ENCODE data around the gene PISD.
"Not testable (repeated sequence)": the region's sequence is repeated elsewhere in the genome, so short reads cannot be mapped to it uniquely, and the experiment has no call there.

The PISD gene

GRCh38 chr22:31678748-31679147 is 16.7 kb upstream of the PISD start:
- H3K4me3 ChIP-seq (ENCODE audit: low read depth, low read length, poor library complexity, severe bottlenecking) = no peak overlapping the region
- H3K9me2 ChIP-seq (ENCODE audit: low read depth, low read length) = no peaks in the 10 kb centered on the region
- TF ChIP-seq EZH2 (IDR thresholded peaks at IDR 0.05; ENCODE audit: borderline replicate concordance, low read length) = no peak
- H3K27ac ChIP-seq (ENCODE audit: low read depth, low read length, poor library complexity, severe bottlenecking) = no peak overlapping the region
- H3K9me3 ChIP-seq (ENCODE audit: low read length) = no peaks in the 10 kb centered on the region
- H4K20me1 ChIP-seq (ENCODE audit: insufficient read depth, low read length) = no peaks in the 10 kb centered on the region
- H3K36me3 ChIP-seq (ENCODE audit: insufficient read depth, low read length) = peaks cover 12% of the 10 kb centered on the region; the same call in 1 of the 2 replicates
- H3F3A ChIP-seq (ENCODE audit: insufficient read depth, low read length) = no peaks in the 10 kb centered on the region
- H3K4me1 ChIP-seq (ENCODE audit: insufficient read depth, low read length, severe bottlenecking) = peaks cover 12% of the 10 kb centered on the region
- H3K4me2 ChIP-seq (ENCODE audit: low read length) = no peak overlapping the region
- H3K27me3 ChIP-seq (ENCODE audit: insufficient read depth, low read length) = no peaks in the 10 kb centered on the region
- H3K79me2 ChIP-seq (ENCODE audit: insufficient read depth, low read length) = no peaks in the 10 kb centered on the region
- no peak overlapping the region for H2AFZ ChIP-seq (ENCODE audit: low read length)
- H3K9ac ChIP-seq (ENCODE audit: low read length) = no peak overlapping the region

- Histone ChIP-seq H4K20me1 (ENCODE audit: insufficient read depth, low read length) (no peaks in the 10 kb centered on the region), H3K9me2 (ENCODE audit: low read depth, low read length) (no peaks in the 10 kb centered on the region), H3K4me1 (ENCODE audit: insufficient read depth, low read length, severe bottlenecking) (peaks cover 12% of the 10 kb centered on the region), H3K27ac (ENCODE audit: low read depth, low read length, poor library complexity, severe bottlenecking) (peak overlapping the region; percentile 48), H3K27me3 (ENCODE audit: insufficient read depth, low read length) (no peaks in the 10 kb centered on the region), H3K36me3 (ENCODE audit: insufficient read depth, low read length) (no peaks in the 10 kb centered on the region; the same call in 1 of the 2 replicates), H3K79me2 (ENCODE audit: insufficient read depth, low read length) (no peaks in the 10 kb centered on the region), H2AFZ (ENCODE audit: low read length) (no peak overlapping the region), H3K4me3 (ENCODE audit: low read depth, low read length, poor library complexity, severe bottlenecking) (peak overlapping the region; percentile 61), H3F3A (ENCODE audit: insufficient read depth, low read length) (no peaks in the 10 kb centered on the region), H3K4me2 (ENCODE audit: low read length) (peak overlapping the region; percentile 57), H3K9ac (ENCODE audit: low read length) (peak overlapping the region; percentile 57), H3K9me3 (ENCODE audit: low read length) (no peaks in the 10 kb centered on the region)
- TF ChIP-seq CTCF (IDR thresholded peaks at IDR 0.05; ENCODE audit: low read length) = no peak
- no peak for TF ChIP-seq EZH2 (IDR thresholded peaks at IDR 0.05; ENCODE audit: borderline replicate concordance, low read length)
Measured at GRCh38 chr22:31676700-31677099, 14.7 kb upstream of the PISD start.

- not testable (repeated sequence) for H2AFZ ChIP-seq (ENCODE audit: low read length); H3K27me3 ChIP-seq (ENCODE audit: insufficient read depth, low read length); H3K79me2 ChIP-seq (ENCODE audit: insufficient read depth, low read length); H4K20me1 ChIP-seq (ENCODE audit: insufficient read depth, low read length); H3K9me2 ChIP-seq (ENCODE audit: low read depth, low read length); H3K27ac ChIP-seq (ENCODE audit: low read depth, low read length, poor library complexity, severe bottlenecking); H3K36me3 ChIP-seq (ENCODE audit: insufficient read depth, low read length); H3K4me2 ChIP-seq (ENCODE audit: low read length); H3K9me3 ChIP-seq (ENCODE audit: low read length); H3K9ac ChIP-seq (ENCODE audit: low read length); H3K4me3 ChIP-seq (ENCODE audit: low read depth, low read length, poor library complexity, severe bottlenecking); H3F3A ChIP-seq (ENCODE audit: insufficient read depth, low read length)
- peaks cover 12% of the 10 kb centered on the region for H3K4me1 ChIP-seq (ENCODE audit: insufficient read depth, low read length, severe bottlenecking)
Measured at GRCh38 chr22:31674219-31674618, 12.2 kb upstream of the PISD start.

- H4K20me1 ChIP-seq (ENCODE audit: insufficient read depth, low read length); H3K79me2 ChIP-seq (ENCODE audit: insufficient read depth, low read length); H3K4me1 ChIP-seq (ENCODE audit: insufficient read depth, low read length, severe bottlenecking); H3K9me3 ChIP-seq (ENCODE audit: low read length); H3K4me3 ChIP-seq (ENCODE audit: low read depth, low read length, poor library complexity, severe bottlenecking); H3K36me3 ChIP-seq (ENCODE audit: insufficient read depth, low read length); H2AFZ ChIP-seq (ENCODE audit: low read length); H3K4me2 ChIP-seq (ENCODE audit: low read length); H3F3A ChIP-seq (ENCODE audit: insufficient read depth, low read length); H3K9me2 ChIP-seq (ENCODE audit: low read depth, low read length); H3K27me3 ChIP-seq (ENCODE audit: insufficient read depth, low read length); H3K9ac ChIP-seq (ENCODE audit: low read length); H3K27ac ChIP-seq (ENCODE audit: low read depth, low read length, poor library complexity, severe bottlenecking): not testable (repeated sequence)
Measured at GRCh38 chr22:31668849-31669248, 6.8 kb upstream of the PISD start.

- Histone ChIP-seq H3K9ac (ENCODE audit: low read length) (peak overlapping the region; percentile 73), H3K27me3 (ENCODE audit: insufficient read depth, low read length) (no peaks in the 10 kb centered on the region), H3K9me2 (ENCODE audit: low read depth, low read length) (no peaks in the 10 kb centered on the region), H3K4me2 (ENCODE audit: low read length) (peak overlapping the region; percentile 93), H3K27ac (ENCODE audit: low read depth, low read length, poor library complexity, severe bottlenecking) (peak overlapping the region; percentile 82), H3K36me3 (ENCODE audit: insufficient read depth, low read length) (no peaks in the 10 kb centered on the region; the same call in 1 of the 2 replicates), H2AFZ (ENCODE audit: low read length) (no peak overlapping the region), H3K4me3 (ENCODE audit: low read depth, low read length, poor library complexity, severe bottlenecking) (peak overlapping the region; percentile 84), H3F3A (ENCODE audit: insufficient read depth, low read length) (no peaks in the 10 kb centered on the region; the same call in 1 of the 2 replicates), H4K20me1 (ENCODE audit: insufficient read depth, low read length) (no peaks in the 10 kb centered on the region), H3K9me3 (ENCODE audit: low read length) (no peaks in the 10 kb centered on the region), H3K4me1 (ENCODE audit: insufficient read depth, low read length, severe bottlenecking) (peaks cover 34% of the 10 kb centered on the region), H3K79me2 (ENCODE audit: insufficient read depth, low read length) (peaks cover 39% of the 10 kb centered on the region)
- TF ChIP-seq CTCF (IDR thresholded peaks at IDR 0.05; ENCODE audit: low read length) (no peak), EZH2 (IDR thresholded peaks at IDR 0.05; ENCODE audit: borderline replicate concordance, low read length) (no peak)
Measured at GRCh38 chr22:31662668-31663037, 638 bp upstream of the PISD start.

- Histone ChIP-seq H3K4me2 (ENCODE audit: low read length) (peak overlapping the region; percentile 93), H3K27ac (ENCODE audit: low read depth, low read length, poor library complexity, severe bottlenecking) (peak overlapping the region; percentile 82), H3K4me3 (ENCODE audit: low read depth, low read length, poor library complexity, severe bottlenecking) (peak overlapping the region; percentile 84), H3K9ac (ENCODE audit: low read length) (peak overlapping the region; percentile 73), H3K79me2 (ENCODE audit: insufficient read depth, low read length) (peaks cover 47% of the 10 kb centered on the region), H3K4me1 (ENCODE audit: insufficient read depth, low read length, severe bottlenecking) (peaks cover 34% of the 10 kb centered on the region)
- H2AFZ ChIP-seq (ENCODE audit: low read length); H3K9me2 ChIP-seq (ENCODE audit: low read depth, low read length); H4K20me1 ChIP-seq (ENCODE audit: insufficient read depth, low read length); H3K9me3 ChIP-seq (ENCODE audit: low read length); H3K27me3 ChIP-seq (ENCODE audit: insufficient read depth, low read length); H3K36me3 ChIP-seq (ENCODE audit: insufficient read depth, low read length); H3F3A ChIP-seq (ENCODE audit: insufficient read depth, low read length): not testable (repeated sequence)
Measured at GRCh38 chr22:31660860-31661341, 1.1 kb downstream of the PISD start.
